Stimulated activated CD4-positive, alpha-beta T cell treated with anti-CD3 and anti-CD28 coated beads, Interleukin-12 subunit alpha, Interleukin-12 subunit beta, amount 100 ng/mL, for 4 hours (primary cell): ENCODE results near the gene AVP.
"Not testable (repeated sequence)": the region's sequence is repeated elsewhere in the genome, so short reads cannot be mapped to it uniquely, and the experiment has no call there.

Experiments used
- DNase-seq: peaks from one replicate; pipeline ENCODE4 v3.0.0-alpha.2; 2020

Gene AVP

GRCh38 chr20:3084283-3084985, at the start of gene AVP:
TSS of gene AVP (minus strand) at chr20:3084724. CDS start at chr20:3084674, 50 bp downstream.
- DNase-seq: no peak

GRCh38 chr20:3134151-3134550, 49.6 kb upstream of the AVP start:
- DNase-seq: no peak

GRCh38 chr20:3133155-3133554, 48.6 kb upstream of the AVP start:
- DNase-seq: no peak

GRCh38 chr20:3130051-3130600, 45.6 kb upstream of the AVP start:
- no peak for DNase-seq

- DNase-seq: no peak
Observed at GRCh38 chr20:3129094-3129493, 44.6 kb upstream of the AVP start.

GRCh38 chr20:3128275-3128984, 43.9 kb upstream of the AVP start:
- DNase-seq: no peak

GRCh38 chr20:3126527-3126859, 42.0 kb upstream of the AVP start:
- DNase-seq: no peak

- DNase-seq: not testable (repeated sequence)
Observed at GRCh38 chr20:3125776-3126526, 41.4 kb upstream of the AVP start.

GRCh38 chr20:3124773-3125560, 40.4 kb upstream of the AVP start:
- not testable (repeated sequence) for DNase-seq

- not testable (repeated sequence) for DNase-seq
Observed at GRCh38 chr20:3124163-3124562, 39.6 kb upstream of the AVP start.

- DNase-seq: no peak
Observed at GRCh38 chr20:3123542-3123941, 39.0 kb upstream of the AVP start.

- no peak for DNase-seq
Observed at GRCh38 chr20:3121955-3122610, 37.6 kb upstream of the AVP start.

- no peak for DNase-seq
Observed at GRCh38 chr20:3121271-3121911, 36.9 kb upstream of the AVP start.

GRCh38 chr20:3119044-3119443, 34.5 kb upstream of the AVP start:
- DNase-seq: no peak

- DNase-seq: peak; percentile 28
Observed at GRCh38 chr20:3117839-3118379, 33.4 kb upstream of the AVP start.

GRCh38 chr20:3116341-3116740, 31.8 kb upstream of the AVP start:
- no peak for DNase-seq

GRCh38 chr20:3115190-3116107, 30.9 kb upstream of the AVP start:
- DNase-seq: peak; percentile 7

GRCh38 chr20:3111995-3112394, 27.5 kb upstream of the AVP start:
- DNase-seq: no peak

GRCh38 chr20:3111507-3111906, 27.0 kb upstream of the AVP start:
- DNase-seq: no peak
